Right forelimb (tissue), 1 donor: ENCODE measurements around the gene EPHA10.

ENCODE experiments used
- DNase-seq: peaks from one replicate; pipeline ENCODE4 v3.0.0-alpha.2; 2018

The EPHA10 gene

DNA sequence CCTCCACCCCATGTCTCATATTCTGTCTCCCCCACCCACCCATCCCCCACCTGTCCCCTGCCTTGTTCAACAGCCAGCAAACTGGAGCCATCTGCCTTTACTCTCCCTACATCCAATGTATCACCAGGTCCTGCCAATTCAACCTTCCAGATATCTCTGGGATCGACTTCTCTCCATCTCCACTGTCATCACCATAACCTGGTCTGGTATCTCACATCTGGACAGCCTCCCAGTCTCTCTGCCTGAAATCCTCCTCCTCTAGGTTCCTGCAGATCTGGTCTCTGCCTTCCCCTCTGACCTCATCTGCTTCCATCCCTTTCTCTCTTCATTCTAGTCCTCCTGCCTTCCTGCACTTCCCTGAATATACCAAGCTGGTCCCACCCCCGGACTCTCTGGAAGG, 94.8 kb downstream of the EPHA10 start:
- DNase-seq, result no peak

DNA sequence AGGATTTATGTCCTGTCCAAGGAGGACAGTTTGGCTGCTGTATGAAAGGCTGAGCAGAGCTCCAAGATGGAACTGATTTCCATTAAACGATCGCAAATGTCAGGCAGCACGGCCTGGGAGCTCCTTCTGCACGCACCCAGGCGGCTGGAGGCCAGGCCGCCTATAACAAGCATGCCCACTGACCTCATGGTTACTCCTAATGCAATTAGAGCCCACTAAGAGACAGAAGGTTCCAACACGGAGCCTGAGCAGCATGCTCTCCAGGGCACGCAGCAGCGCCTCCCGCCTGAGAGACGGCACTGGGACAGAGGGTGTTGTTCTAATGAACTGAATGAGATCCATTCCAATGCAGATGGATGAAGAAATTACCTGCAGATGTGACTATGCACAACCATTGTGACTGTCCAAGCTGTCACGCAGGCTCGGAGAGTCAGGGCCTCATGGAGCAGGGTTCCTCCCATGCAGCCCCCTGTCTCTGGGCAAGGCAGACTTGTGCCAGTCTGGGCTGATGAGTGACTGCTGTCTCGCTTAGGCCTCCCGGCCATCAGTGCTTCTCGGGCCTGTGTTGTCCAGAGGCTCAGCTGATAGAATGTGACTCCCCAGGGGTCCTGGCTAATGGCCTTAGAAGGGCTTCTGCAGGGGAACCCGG, 97.8 kb downstream of the EPHA10 start:
- no peak for DNase-seq

DNA sequence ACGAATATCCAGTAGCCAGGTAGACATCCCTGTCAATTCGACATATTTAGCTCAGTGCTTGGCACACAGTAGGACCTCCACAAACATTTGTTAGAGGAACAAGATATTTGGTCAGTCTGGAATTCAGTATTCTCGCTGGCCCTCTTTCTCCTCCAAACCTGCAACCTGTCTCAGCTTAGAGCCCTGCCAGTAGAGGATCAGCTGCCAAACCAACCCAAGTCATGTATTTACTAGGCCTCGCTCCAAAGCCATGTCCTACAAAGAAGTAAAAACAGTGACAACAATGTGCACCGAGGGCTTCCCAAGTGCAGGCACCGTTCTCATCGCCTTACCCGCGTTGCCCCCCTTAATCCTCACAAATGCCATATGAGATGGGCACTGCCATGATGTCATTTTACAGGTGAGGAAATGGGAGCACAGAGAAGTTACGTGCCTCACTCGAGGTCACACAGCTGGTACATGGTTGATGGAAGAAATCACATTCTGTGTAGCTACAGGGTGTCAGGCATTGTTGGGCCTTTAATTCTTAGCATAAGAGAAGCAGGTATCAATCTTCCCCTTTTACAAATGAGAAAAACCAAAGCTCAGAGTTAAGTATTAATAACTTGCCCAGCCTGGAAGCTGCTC, 98.6 kb downstream of the EPHA10 start:
- DNase-seq, result no peak
